Right lobe of liver (tissue), 4 donors: Measurements from ENCODE around the gene ZNF598.

ENCODE experiments used
- POLR2A ChIP-seq: fragments of 450-650 bp; IDR thresholded peaks from one replicate; pipeline ENCODE4 v1.6.1; 2017; ENCODE audit warnings: antibody characterized with exemption, mild to moderate bottlenecking
- TF ChIP-seq, protein P1 (sequence below), 4 donors: fragments of 200-600 bp in 3 of 4; fragments of 450-650 bp in 1 of 4; IDR thresholded peaks; one replicate each; pipeline versions ENCODE4 v1.5.1 to v1.8.0; 2016 to 2022; ENCODE audit warnings: antibody characterized with exemption in 4 of 4, mild to moderate bottlenecking in 2 of 4
- donor health status: DM: no; HTN: no; CAD: no.
- donor health status: DM: no; HTN: no; CAD: no.
- donor health status: DM: no; HTN: yes; CAD: no.

GRCh38 chr16:2037647-2038381 lies 28.2 kb upstream of the ZNF598 start:
- TF ChIP-seq, protein P1, sequence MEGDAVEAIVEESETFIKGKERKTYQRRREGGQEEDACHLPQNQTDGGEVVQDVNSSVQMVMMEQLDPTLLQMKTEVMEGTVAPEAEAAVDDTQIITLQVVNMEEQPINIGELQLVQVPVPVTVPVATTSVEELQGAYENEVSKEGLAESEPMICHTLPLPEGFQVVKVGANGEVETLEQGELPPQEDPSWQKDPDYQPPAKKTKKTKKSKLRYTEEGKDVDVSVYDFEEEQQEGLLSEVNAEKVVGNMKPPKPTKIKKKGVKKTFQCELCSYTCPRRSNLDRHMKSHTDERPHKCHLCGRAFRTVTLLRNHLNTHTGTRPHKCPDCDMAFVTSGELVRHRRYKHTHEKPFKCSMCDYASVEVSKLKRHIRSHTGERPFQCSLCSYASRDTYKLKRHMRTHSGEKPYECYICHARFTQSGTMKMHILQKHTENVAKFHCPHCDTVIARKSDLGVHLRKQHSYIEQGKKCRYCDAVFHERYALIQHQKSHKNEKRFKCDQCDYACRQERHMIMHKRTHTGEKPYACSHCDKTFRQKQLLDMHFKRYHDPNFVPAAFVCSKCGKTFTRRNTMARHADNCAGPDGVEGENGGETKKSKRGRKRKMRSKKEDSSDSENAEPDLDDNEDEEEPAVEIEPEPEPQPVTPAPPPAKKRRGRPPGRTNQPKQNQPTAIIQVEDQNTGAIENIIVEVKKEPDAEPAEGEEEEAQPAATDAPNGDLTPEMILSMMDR (IDR thresholded peaks at IDR 0.05): no peak
- TF ChIP-seq POLR2A: no peak
